Raji (cell line): ENCODE measurements around the gene BEST4.

Source experiments
- POLR2A ChIP-seq: IDR thresholded peaks from 2 replicates; pipeline ENCODE4 v1.6.1; 2011; ENCODE audit warnings: low read depth, low read length, control low read depth; ENCODE audit not compliant: insufficient read depth

BEST4 gene

GRCh38 chr1:44790968-44791801 lies 3.2 kb upstream of the BEST4 start:
- TF ChIP-seq POLR2A = no peak

DNA sequence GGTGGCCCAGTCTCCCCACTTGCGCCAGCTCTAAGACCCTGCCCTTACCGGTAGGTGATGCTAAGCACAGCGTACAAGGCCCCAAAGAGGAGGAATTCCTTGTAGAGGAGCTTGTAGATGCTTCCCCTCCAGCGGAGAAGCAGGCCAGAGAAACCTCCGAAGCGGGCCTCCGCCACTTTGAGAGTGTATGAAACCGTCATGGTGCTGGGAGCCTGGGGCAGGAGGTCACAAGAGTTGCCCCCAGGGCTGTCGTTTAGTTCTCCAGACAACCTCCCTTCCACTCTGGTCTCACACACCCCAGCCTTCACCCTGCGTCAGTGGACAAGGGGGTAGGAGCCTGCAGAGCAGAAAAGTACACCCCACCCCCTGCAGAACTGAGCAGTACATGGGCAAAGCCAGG lies 464 bp downstream of the BEST4 start:
- no peak for TF ChIP-seq POLR2A

GRCh38 chr1:44786841-44787426 lies 1.0 kb downstream of the BEST4 start:
- no peak for TF ChIP-seq POLR2A

DNA sequence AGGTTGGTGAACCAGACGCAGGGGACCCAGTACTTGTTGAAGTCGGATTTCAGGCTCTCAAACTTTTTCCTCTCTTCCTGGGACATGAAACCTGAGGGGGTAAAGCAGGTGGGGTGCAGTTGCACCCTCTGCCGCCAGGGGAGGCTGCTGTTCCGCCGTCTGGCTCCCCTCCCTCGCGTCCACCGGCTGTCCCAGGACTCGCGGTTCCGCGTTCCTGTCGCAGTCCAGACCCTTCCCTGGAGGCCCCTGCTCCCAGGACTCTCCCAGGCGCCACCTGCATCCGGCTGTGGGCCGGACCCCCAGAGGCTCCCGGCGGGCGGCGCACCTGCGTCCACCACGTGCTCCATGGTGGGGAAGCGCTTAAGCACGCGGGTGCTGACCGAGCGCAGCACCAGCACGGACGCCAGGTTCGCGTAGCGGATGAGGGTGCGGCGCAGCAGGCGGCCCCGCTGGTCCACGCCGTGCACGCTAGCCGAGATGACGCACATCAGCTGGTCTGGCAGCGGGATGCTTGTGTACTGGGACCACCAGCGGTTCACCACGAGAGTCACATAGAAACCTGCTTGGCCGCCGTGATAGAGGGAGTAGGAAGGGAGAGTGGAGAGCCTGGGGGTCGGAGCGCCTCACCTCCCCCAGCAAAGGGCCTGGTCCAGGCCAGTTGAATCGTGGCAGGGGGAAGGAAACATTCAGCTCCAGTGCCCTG lies 1.7 kb downstream of the BEST4 start:
- TF ChIP-seq POLR2A = 0 out of 2 replicates have a peak, but pooled peaks have one; percentile 29

DNA sequence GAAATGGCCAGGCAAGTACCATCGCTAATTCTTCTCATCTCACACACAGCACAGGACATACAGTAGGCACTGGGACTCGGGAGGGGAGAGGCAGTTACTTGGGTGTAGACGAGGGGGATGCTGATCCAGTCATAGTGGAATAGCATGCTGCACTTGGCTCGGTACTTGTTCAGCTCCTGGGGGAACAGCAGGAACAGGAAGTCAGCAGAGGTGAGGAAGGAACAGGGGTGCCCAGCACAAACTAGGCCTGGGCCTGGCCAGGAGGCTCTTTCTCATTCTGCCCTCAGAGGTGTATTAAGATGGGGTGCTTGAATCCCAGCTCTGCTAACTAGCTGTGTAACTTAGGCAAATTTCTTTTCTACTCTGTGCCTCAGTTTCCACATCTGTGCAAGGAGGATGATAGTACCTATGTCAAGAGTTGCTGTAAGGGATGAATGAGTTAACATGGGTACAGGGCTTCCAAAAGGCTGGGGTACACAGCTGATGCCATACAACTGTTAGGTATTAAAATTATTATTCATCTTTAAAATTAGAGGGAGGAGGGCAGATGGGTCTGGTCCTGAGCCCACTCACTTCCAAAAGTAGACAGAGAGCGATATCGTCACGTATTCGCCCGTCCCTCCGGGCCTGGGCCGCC lies 2.4 kb downstream of the BEST4 start:
- TF ChIP-seq POLR2A = no peak

- no peak for TF ChIP-seq POLR2A
Measured at GRCh38 chr1:44785029-44785380, 3.0 kb downstream of the BEST4 start.

DNA sequence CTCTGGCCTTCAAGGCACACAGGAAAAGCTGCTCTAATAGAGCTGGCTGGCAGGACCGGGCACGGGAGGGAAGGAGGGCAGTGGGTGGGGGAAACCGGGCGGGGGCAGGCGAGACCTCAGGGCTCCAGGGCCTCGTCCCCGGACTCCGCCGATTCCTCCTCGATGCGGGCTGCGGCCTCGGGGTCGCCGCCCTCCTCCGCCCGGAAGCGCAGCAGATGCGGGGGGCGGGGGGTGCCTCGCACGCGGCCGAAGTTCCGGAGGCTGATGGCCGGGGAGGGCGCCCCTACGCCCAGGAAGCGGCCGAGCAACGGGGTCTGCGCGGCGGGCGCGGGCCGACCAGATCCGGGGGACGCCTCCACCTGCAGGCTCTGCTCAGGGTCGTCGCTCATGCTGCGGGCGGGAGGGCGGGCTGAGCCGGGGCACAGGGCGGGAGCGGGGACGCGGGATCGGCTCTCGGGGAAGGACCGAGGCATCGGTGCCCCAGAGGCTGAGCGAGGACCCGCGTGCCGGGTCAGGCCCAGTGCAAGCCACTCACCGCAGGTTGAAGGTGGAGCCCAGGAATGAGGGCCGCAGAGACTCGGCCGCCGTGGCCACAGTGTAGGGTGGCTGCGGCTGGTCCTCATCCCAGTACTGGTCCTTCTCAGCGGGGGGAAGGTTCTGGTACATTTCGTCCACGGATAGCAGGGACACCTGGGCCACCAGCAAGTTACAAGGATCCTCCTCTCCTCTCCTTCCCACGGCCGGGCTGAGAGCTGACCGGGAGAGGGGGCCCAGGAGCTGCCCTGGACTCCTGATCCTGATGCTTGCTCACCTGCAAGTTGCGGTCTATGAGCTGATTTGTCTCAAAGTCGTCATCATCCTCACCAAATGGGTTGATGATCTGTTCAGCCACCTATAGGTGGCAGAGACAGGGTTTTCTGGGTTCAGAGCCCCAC lies 3.6 kb downstream of the BEST4 start:
- no peak for TF ChIP-seq POLR2A

DNA sequence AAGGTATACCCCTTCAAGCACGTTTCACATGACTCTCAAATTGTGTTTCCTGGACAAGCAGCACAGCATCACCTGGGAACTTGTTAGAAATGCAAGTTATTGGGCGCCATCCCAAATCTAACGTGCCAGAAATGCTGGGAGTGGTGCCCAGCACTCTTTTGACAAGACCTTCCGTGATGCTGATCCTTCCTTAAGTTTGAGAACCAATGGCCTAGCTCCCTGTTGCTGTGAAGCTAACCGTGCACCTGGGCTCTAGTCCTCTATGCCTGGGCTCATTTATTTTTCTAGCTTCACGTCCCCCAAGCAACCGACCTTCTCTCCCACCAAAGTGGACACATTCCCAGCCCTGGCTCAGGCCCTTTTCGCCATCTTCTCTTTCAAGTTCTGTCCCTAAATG lies 4.3 kb downstream of the BEST4 start:
- 0 out of 2 replicates have a peak, but pooled peaks have one; percentile 7 for TF ChIP-seq POLR2A

DNA sequence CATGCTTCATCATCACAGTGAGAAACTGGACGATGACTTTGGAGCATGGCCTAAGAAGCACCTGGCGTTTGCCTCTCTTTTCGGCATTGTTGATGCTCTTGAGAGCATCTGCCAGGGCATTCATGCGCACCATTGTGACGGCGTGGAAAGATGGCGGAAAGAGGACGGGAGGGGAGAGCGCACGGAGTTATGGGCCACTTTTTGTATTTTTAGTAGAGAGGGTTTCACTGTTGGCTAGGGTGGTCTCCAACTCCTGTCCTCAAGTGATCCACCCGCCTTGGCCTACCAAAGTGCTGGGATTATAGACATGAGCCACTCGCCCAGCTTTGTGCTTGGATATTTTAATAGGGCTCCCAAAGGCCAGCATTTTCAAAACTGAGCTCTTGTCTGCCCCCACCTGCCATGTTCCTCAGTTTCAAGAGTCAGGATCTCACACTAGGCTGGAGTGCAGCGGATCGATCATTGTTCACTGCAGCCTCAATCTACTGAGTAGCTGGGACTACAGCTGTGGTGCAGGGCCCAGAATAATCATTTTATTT lies 7.3 kb downstream of the BEST4 start:
- no peak for TF ChIP-seq POLR2A

DNA sequence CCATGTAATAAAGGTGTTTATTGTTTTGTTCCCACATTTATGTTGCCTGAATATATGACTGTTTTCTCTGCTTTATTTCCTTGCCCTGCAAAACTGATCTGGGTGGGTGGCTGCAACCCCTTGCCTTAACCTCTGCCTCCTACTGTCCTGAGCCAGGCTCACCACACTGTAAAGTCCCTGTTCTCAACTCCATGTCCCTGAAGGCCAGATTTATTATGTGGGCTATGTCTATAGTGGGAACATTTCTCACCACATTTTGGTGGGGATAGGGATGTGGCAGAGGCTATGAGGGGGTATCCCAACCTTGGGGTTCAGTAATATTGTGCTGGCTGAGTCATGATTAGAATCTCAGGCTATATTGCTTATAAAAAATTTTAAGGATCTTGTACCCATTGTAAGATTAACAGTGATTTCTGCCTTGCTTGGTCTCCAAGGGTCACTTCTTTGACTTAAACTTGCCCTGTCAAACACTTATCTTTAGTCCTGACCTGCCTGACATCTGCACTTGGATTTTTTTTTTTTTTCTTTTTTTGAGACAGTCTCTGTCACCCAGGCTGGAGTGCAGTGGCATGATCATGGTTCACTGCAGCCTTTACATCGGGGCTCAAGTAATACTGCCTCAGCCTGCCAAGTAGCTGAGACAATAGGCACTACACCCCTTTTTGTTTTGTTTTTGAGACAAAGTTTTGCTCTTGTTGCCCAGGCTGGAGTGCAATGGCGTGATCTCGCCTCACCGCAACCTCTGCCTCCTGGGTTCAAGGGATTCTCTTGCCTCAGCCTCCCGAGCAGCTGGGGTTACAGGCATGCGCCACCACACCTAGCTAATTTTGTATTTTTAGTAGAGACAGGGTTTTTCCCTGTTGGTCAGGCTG lies 9.0 kb downstream of the BEST4 start:
- no peak for TF ChIP-seq POLR2A

DNA sequence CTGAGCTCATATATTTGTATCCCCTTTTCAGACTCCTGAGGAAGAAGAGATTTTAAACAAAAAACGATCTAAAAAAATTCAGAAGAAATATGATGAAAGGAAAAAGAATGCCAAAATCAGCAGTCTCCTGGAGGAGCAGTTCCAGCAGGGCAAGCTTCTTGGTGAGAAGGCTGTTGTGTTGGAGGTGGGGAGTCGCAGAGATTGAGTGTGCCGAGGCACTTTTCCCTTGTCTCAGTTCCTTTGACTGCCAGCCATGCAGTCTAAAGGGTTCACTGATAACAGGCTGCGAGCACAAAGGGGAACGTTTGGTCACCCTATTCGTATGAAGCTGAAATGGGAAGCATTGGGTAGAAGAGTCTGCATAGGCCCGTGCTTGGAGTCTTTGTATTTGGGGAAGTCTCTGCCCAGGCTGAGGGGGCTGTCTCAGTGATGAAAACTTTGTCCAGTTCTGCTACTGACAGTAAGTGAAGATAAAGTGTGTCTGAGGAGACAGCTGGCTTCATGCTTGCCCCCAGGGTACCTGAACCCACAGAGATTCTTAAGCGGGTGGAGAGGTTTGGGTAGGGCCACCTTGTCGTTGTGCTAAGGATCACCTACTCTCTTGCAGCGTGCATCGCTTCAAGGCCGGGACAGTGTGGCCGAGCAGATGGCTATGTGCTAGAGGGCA lies 9.9 kb downstream of the BEST4 start:
- no peak for TF ChIP-seq POLR2A

- no peak for TF ChIP-seq POLR2A
Measured at GRCh38 chr1:44777547-44777946, 10.4 kb downstream of the BEST4 start.

DNA sequence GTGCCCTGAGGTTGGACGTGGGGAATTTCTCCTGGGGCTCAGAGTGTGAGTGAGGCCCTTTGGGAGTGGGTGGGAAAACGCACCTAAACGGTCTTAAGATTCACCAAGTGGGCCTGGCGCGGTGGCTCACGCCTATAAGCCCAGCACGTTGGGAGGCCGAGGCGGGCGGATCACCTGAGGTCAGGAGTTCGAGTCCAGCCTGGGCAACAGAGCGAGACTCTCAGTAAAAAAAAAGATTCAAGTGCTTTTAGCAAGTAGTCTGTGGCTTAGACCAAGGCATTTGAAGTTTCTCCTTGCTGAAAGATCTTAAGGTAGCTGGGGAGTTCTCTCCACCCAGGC lies 11.3 kb downstream of the BEST4 start:
- TF ChIP-seq POLR2A = 0 out of 2 replicates have a peak, but pooled peaks have one; percentile 5
